OCI-LY1 (cell line): ENCODE measurements around the gene CNGA1.

Experiments used
- H2AFZ ChIP-seq: fragments of 200-600 bp; sonication (generic), shearing (Covaris generic); 2 replicates; pipeline ENCODE4 v1.6.0; 2014; ENCODE audit warnings: antibody characterized with exemption, mild to moderate bottlenecking, low read length
- H3F3A ChIP-seq: fragments of 200-600 bp; sonication (generic), shearing (Covaris generic); 2 replicates; pipeline ENCODE4 v1.6.0; 2014; ENCODE audit warnings: mild to moderate bottlenecking, antibody characterized with exemption, low read length, moderate library complexity; ENCODE audit not compliant: insufficient read depth
- H3K27ac ChIP-seq: fragments of 200-600 bp; sonication (generic); 2 replicates; pipeline ENCODE4 v1.5.1; 2014; ENCODE audit warnings: low read length, mixed run types, mild to moderate bottlenecking, low read depth; ENCODE audit not compliant: poor library complexity, severe bottlenecking
- H3K27me3 ChIP-seq: fragments of 200-600 bp; sonication (generic); 2 replicates; pipeline ENCODE4 v1.6.0; 2014; ENCODE audit warnings: antibody characterized with exemption, mild to moderate bottlenecking, low read length, moderate library complexity; ENCODE audit not compliant: insufficient read depth
- H3K36me3 ChIP-seq: fragments of 200-600 bp; sonication (generic); 2 replicates; pipeline ENCODE4 v1.6.1; 2014; ENCODE audit warnings: mild to moderate bottlenecking, antibody characterized with exemption, low read length, moderate library complexity, mixed read lengths; ENCODE audit not compliant: insufficient read depth
- H3K4me1 ChIP-seq: fragments of 200-600 bp; sonication (generic); 2 replicates; pipeline ENCODE4 v1.5.1; 2014; ENCODE audit warnings: mild to moderate bottlenecking, low read length, moderate library complexity; ENCODE audit not compliant: insufficient read depth, severe bottlenecking
- H3K4me2 ChIP-seq: fragments of 200-600 bp; sonication (generic), shearing (Covaris generic); 2 replicates; pipeline ENCODE4 v1.6.1; 2014; ENCODE audit warnings: low read length
- H3K4me3 ChIP-seq: fragments of 200-600 bp; sonication (generic); 2 replicates; pipeline ENCODE4 v1.5.1; 2014; ENCODE audit warnings: low read length, low read depth, mild to moderate bottlenecking, mixed read lengths; ENCODE audit not compliant: poor library complexity, severe bottlenecking
- H3K79me2 ChIP-seq: fragments of 200-600 bp; shearing (Covaris generic); 2 replicates; pipeline ENCODE4 v1.6.1; 2016; ENCODE audit warnings: mixed run types, low read length, mixed read lengths; ENCODE audit not compliant: insufficient read depth
- H3K9ac ChIP-seq: fragments of 200-600 bp; sonication (generic), shearing (Covaris generic); 2 replicates; pipeline ENCODE4 v1.6.1; 2014; ENCODE audit warnings: mild to moderate bottlenecking, low read length, mixed read lengths
- H3K9me2 ChIP-seq: fragments of 200-600 bp; sonication (generic), shearing (Covaris generic); 2 replicates; pipeline ENCODE4 v1.6.1; 2014; ENCODE audit warnings: low read depth, mild to moderate bottlenecking, low read length, mixed read lengths
- H3K9me3 ChIP-seq: fragments of 200-600 bp; shearing (Covaris generic); 2 replicates; pipeline ENCODE4 v1.6.1; 2014; ENCODE audit warnings: low read length, mixed read lengths
- H4K20me1 ChIP-seq: fragments of 200-600 bp; sonication (generic), shearing (Covaris generic); 2 replicates; pipeline ENCODE4 v1.6.0; 2016; ENCODE audit warnings: mild to moderate bottlenecking, low read length; ENCODE audit not compliant: insufficient read depth
- CTCF ChIP-seq: fragments of 200-600 bp; sonication (generic), shearing (Covaris generic); IDR thresholded peaks from 2 replicates; pipeline ENCODE4 v1.5.1; 2017; ENCODE audit warnings: mild to moderate bottlenecking, antibody characterized with exemption, low read length, moderate library complexity, mixed read lengths
- EZH2 ChIP-seq: fragments of 200-600 bp; sonication (generic), shearing (Covaris generic); IDR thresholded peaks from 2 replicates; pipeline ENCODE4 v1.8.0; 2017; ENCODE audit warnings: borderline replicate concordance, mixed run types, mild to moderate bottlenecking, antibody characterized with exemption, low read length, moderate library complexity, mixed read lengths

The CNGA1 gene

GRCh38 chr4:47899639-47900038, 116.8 kb downstream of the CNGA1 start:
- H3K4me1 ChIP-seq: no peaks in the 10 kb centered on the region
- H3K4me3 ChIP-seq: no peak overlapping the region
- no peak overlapping the region for H3K4me2 ChIP-seq
- H2AFZ ChIP-seq: no peak overlapping the region
- TF ChIP-seq CTCF: no peak
- no peak for TF ChIP-seq EZH2
- H3K9me2 ChIP-seq: no peaks in the 10 kb centered on the region
- no peaks in the 10 kb centered on the region for H3K9me3 ChIP-seq
- no peak overlapping the region for H3K9ac ChIP-seq
- H3K27me3 ChIP-seq: no peaks in the 10 kb centered on the region
- H3K36me3 ChIP-seq: peaks cover 76% of the 10 kb centered on the region
- H4K20me1 ChIP-seq: no peaks in the 10 kb centered on the region
- no peaks in the 10 kb centered on the region for H3K79me2 ChIP-seq
- H3K27ac ChIP-seq: no peak overlapping the region
- H3F3A ChIP-seq: no peaks in the 10 kb centered on the region

- Histone ChIP-seq H3K4me2 (no peak overlapping the region), H3K79me2 (no peaks in the 10 kb centered on the region), H3F3A (no peaks in the 10 kb centered on the region), H3K9me2 (no peaks in the 10 kb centered on the region), H4K20me1 (no peaks in the 10 kb centered on the region), H3K4me1 (no peaks in the 10 kb centered on the region), H3K9me3 (no peaks in the 10 kb centered on the region), H3K27me3 (no peaks in the 10 kb centered on the region), H2AFZ (no peak overlapping the region), H3K36me3 (peaks cover 95% of the 10 kb centered on the region), H3K27ac (no peak overlapping the region), H3K4me3 (no peak overlapping the region), H3K9ac (no peak overlapping the region)
- TF ChIP-seq EZH2 (no peak), CTCF (no peak)
These were observed 124.6 kb downstream of the CNGA1 start for GRCh38 chr4:47891928-47892327.
